GM21529 (cell line): ENCODE data around the gene PHF23.

Experiments used
- ATAC-seq: cut with Tn5 transposase; IDR thresholded peaks from one replicate; pipeline ENCODE4 v1.9.1; 2021; ENCODE audit not compliant: unreplicated experiment

Gene PHF23

DNA sequence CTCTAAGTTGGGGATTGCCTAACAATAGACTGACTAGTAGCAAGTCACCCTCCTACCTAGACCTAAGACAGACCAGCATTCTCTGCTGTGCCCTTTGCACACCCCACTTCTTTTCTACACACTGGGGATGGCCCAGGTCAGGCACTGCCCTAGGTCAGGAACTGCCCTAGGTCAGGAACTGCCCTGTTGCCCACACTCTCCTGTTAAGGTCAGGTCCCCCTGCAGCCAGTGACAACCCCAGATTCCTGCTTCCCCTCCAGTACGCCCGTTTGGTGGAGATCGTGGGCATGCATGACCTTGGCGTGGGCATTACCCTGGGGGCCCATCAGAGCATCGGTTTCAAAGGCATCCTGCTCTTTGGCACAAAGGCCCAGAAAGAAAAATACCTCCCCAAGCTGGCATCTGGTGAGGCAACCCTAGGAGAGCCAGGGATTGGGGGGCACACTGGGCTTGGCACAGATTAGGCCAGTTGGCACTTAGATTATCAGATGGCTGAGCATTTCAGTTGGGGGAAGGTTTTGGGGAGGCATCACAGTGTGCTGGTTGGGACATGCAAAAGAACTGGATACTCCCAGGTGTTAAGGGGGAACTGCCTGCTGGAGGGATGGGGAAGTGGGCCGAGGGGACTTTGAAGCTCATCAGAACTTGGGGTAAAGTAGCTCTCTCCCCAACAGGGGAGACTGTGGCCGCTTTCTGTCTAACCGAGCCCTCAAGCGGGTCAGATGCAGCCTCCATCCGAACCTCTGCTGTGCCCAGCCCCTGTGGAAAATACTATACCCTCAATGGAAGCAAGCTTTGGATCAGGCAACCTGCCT lies 17.8 kb downstream of the PHF23 start:
- ATAC-seq = no peak

DNA sequence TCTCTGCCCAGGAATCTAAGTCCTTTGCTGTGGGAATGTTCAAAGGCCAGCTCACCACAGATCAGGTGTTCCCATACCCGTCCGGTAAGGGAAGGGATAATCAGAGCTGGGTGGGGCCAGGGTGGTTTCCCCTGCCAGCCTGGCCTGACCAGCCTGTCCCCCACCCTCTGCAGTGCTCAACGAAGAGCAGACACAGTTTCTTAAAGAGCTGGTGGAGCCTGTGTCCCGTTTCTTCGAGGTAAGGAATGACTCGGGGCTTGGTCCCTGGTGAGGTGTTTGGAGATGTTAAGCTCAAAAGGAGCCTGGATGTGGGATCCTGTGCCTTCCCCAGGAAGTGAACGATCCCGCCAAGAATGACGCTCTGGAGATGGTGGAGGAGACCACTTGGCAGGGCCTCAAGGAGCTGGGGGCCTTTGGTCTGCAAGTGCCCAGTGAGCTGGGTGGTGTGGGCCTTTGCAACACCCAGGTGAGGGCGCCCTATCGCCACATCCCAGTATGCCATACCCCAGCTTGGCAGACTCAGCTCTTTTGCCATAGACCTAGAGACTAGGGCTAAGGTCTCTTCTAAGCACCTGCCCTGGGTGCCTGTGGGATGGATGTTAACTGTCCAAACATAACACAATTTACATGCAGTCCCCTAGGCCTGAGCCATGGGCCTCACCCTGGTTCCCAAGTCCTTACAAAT lies 18.5 kb downstream of the PHF23 start:
- no peak for ATAC-seq

GRCh38 chr17:7219812-7220592 lies 19.3 kb downstream of the PHF23 start, which contains the start of the genes ACADVL and DLG4:
Gene ACADVL, plus strand, starts transcription at chr17:7219938. Its CDS starts 47 bp downstream, at chr17:7219985.
Gene DLG4, minus strand, starts transcription at chr17:7219836.
- ATAC-seq = peak; percentile 49

DNA sequence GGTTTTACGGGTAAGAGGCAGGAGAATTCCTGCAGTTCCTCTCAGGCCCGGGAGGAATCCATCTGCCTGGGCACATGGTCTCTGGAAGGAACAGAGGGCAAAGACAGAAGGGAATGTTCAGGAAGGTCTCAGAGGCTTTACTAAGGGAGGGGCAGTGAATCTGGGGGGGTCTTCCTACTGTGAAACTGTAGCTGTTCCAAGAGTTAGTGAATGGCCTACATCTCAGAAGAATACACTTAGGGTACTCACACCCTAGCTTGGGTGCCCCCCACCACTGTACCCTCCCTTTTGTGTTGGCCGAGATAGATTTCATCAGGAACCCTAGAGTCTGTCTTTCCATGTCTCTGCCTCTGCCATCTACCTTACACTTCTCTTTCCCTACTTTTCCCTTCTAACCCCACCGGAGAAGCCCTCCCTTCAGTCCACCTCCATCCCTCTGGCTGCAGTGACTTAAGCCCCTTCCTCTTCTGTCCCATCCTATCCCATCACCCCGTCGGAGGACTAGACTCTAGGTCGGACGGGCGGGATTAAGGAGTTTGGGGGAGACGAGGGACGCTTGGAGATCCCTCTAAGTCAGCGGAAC lies 19.9 kb downstream of the PHF23 start:
- no peak for ATAC-seq

DNA sequence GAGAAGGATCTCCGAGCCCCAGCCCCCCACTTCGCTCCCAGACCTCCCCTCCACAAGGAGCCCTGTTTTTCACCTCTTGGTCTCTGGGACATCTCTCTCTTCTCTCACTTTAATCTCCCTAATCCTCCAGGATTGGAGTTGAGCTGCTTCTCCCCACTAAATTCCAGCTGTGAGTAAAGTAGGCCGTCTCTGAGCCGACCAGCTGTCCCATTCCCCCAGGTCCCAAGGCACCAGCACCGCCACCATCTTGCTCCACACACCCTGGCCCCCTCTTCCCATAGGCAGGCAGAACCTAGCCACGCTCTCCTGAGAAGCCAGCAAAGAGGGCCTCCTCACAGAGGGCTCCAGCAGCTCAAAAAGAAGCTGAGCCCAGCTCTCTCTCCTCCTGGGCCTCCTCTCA lies 20.5 kb downstream of the PHF23 start:
- ATAC-seq = no peak

GRCh38 chr17:7218166-7218565 lies 21.1 kb downstream of the PHF23 start:
- ATAC-seq = no peak

DNA sequence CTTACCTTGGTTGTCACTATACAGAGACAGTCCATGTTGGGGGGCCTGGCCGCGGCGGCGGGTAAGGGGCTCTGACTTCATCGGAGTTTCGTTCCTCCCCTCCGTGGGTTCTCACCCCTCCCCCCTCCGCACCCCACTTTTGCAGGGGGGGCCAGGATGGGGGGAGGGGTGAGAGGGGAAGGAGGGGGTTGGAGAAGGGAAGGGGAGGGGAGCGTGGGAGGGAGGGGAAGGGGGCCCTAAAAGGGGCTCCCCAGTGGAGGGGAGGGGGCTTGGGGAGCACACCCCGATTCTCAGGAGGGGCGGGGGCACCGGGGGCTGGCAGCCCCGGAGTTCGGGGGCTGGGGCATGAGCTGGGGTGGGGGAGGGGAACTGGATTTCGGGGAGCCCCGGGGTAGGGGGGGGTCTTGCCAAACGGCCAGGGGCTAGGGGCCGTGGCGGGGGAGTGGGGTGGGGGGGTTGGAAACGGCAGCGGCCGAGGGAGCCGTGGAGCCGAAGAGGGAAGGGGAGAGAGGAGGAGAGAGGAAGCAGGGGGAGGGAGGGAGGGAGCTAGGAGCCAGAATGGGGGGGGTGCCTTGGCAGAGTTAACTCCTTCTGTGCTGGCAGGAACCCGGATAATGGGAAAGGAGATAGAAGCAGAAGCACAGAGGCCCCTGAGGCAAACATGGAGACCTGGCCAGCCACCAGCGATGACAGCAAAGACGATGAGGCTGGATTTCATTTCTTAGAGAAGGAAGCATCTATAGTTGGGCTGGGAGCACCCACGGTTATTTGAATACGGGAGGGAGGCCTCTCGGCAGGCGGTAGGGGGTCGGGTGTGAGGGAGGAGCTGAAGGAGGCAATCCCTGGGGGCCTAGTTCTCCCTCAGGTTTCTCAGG lies 21.9 kb downstream of the PHF23 start:
- ATAC-seq = no peak

DNA sequence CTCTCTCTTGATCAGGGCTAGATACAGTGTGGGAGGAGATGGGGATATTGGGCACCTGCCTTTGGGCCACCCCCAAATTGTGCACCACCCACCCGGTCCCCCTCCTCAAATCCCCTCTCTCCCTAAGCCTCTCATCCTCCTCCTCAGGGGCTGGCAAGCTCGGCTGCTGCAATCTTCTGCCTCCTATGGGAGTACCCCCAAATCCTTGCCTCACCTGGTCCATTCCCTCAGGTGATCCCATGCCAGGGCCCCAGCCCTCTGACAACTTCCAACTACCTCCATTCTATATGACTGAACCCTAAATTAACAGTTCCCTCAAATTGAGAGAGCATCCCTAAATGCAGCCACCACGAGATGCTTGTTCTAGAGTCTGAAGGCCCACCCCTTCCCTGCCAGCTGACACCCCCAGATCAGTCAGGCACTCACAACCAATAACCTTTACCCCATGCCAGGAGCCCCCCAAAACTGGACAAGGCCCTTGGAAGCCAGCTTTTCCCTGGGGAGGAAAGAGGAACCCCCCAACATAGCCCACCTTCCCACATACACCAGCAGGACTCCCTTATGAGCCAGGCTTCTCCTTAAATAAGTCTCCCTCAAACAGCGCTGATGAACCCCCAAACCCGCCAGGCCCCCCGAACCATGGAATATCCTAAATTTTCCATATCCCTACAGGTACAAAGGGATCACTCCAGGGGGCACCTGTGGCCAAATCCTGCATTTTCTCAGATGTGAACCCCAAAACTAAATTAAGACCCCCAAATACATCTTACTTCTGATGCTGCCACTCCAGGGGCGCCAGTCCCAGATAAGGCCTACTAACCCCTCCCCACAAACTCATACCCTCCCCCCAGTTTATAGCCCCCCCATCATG lies 22.8 kb downstream of the PHF23 start:
- ATAC-seq = no peak

DNA sequence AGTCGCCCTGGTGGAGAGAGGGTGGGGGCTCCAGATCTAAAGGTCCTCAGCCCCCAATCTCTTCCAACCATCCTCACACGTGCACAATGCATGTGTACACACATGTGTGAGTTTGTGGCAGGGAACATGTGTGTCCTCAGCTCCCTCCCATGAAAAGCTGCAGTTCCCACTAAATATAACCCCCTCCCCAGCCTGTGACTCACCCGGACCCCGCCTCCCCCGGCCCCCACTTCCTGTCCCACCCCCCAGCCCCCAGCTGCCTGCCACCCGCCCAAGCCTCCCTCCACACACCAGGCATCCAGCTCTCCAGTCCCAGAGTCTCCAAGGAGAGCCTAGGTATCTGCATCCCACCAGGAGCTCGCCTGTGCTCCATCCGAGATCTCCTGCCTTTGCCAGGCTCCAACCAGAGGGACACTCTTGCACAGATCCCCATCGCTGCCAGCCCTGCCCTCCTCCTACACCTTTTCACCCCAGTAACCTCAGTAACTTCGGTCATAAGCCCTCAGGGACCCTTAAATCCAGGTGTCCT lies 23.5 kb downstream of the PHF23 start:
- no peak for ATAC-seq

GRCh38 chr17:7215136-7215638 lies 24.1 kb downstream of the PHF23 start:
- no peak for ATAC-seq

- peak; percentile 74 for ATAC-seq
Measured at GRCh38 chr17:7214300-7215135, 24.7 kb downstream of the PHF23 start.

GRCh38 chr17:7213895-7214299 lies 25.4 kb downstream of the PHF23 start:
- ATAC-seq = no peak

DNA sequence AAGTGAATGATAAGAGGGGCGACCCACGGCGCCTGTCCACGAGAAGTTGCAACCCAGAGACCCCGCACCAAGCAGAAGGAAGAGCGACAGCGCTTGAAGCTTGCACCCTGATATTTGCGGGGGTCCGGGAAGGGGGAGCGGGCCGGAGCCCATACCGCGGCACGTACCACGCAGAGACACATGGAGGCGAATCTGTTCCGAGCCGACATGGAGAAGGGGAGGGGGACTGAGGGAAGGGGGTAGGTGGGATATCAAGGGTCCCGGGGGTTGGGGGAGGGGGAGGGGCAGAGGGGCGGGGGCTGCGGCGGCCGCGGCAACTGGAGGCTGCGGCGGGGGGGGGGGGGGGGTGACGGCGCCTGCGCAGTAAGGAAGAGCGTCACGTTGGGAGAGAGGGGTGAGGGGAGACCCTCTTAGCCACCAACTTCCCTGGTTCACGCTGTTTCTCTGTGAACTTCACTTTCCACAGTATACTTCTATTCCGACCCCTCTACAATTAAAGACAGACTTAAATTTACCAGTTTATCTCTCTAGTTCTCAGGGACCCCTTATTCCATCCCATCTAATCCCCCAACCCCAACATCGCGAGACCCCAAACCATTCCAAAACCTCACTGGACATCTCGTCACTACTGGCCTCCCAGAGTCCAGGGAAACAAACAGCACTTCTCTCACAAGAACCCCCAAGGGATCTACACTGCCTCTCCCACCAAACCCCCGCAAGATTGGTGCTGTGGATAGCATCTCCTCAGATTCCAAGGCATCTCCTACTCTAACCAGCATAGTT lies 27.6 kb downstream of the PHF23 start:
- ATAC-seq = no peak

DNA sequence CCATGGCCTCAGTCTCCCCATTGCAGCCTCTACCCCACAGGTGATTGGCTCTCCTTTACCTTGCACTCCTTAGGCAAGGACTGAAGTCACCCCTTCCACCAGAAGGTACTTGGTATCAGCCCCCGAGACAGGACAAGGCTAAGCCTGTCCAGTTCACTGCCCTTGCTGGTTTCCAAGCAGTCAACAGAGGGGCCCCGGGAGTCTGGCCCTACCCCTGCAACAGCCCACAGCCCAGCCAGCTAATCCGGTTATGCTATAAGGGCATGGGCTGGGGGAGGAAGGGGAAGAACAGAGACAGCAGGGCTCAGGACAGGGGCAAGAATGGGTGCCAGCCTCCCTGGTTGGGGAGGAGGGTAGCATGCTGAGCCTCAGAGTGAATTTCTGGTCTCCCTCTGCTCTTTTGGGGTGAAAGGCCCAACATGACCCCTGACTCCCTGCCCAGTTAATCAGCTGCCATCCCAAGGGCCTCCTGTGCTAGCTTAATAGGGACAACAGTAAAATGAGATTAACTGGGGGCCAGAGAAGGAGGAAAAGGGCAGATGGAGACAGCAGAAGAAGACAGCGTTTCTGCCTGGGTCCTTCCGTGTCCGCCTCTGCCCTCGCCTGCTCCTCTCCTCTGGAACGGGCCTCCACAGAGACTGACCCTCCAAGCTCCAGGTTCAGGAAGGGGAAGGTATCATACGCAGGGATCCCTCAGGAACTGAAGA lies 30.4 kb downstream of the PHF23 start:
- ATAC-seq = no peak

- no peak for ATAC-seq
Measured at GRCh38 chr17:7208027-7208571, 31.2 kb downstream of the PHF23 start.
